GM12872 (cell line): ENCODE data around the gene COL25A1.

Source experiments
- TF ChIP-seq, protein P1 (sequence below): IDR thresholded peaks from 3 replicates; pipeline ENCODE4 v1.5.1; 2011; ENCODE audit warnings: low read depth, mild to moderate bottlenecking, low read length, moderate library complexity; ENCODE audit not compliant: insufficient read depth

COL25A1 gene

DNA sequence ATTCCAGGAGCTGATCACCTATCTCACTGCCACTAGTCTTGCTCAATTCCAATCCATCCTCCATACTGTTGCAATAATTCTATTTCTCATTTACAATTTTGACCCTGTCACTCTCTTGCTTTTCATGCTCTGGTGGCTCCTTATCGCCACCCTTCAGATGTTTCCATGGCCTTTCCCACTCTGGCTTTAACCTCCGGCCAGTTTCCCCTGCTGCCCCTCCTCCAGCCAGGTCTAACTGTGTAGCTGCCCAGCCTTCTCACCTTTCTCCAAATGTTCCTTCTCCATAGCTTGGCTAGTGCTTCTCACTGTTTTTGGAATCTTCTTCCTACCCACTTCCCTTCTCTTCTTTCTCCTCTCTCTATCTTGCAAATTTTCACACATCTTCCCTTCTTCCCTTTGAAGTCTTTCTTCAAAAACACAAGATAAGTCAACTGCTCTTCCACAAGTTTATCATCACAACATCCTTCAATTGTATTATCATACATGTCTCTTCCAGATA lies 153.8 kb downstream of the COL25A1 start:
- TF ChIP-seq, protein P1, sequence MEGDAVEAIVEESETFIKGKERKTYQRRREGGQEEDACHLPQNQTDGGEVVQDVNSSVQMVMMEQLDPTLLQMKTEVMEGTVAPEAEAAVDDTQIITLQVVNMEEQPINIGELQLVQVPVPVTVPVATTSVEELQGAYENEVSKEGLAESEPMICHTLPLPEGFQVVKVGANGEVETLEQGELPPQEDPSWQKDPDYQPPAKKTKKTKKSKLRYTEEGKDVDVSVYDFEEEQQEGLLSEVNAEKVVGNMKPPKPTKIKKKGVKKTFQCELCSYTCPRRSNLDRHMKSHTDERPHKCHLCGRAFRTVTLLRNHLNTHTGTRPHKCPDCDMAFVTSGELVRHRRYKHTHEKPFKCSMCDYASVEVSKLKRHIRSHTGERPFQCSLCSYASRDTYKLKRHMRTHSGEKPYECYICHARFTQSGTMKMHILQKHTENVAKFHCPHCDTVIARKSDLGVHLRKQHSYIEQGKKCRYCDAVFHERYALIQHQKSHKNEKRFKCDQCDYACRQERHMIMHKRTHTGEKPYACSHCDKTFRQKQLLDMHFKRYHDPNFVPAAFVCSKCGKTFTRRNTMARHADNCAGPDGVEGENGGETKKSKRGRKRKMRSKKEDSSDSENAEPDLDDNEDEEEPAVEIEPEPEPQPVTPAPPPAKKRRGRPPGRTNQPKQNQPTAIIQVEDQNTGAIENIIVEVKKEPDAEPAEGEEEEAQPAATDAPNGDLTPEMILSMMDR: no peak

DNA sequence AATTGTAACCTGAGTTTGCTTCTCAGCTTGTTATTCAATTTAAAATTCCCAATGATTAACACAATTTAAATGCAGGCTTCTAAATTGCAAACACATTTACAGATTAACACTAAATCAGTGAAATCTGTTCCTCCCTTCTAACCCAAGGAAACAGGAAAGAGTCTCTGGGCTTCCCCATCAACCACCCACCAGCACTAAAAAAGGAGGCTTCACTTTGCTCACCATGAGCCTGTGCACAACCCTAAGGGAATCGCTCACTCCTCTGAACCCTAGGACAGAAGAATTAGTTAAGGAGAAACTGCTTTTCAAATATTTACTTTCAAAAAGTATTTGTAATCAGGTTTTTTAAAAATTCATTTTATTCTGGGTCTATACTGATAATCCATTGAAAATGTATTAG lies 155.3 kb downstream of the COL25A1 start:
- TF ChIP-seq, protein P1: no peak

DNA sequence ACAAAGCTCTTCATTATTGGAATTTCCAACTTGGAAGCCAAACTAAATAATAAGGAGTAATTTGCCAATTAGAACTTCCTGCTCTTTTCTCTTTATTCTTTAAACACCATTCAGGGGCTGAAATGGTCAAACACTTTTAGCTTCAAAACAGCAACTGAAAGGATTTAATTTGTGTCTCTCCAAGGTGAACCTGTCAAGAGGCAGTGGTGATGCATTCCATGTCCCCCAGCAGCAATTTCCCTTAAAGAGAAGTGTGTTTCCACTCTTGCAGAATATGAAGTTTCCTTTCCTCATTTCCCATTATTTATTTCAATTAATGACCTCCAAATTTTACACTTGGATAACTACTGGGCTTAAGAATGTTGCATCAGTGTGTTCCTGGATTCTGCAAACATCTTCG lies 156.0 kb downstream of the COL25A1 start:
- TF ChIP-seq, protein P1: no peak

DNA sequence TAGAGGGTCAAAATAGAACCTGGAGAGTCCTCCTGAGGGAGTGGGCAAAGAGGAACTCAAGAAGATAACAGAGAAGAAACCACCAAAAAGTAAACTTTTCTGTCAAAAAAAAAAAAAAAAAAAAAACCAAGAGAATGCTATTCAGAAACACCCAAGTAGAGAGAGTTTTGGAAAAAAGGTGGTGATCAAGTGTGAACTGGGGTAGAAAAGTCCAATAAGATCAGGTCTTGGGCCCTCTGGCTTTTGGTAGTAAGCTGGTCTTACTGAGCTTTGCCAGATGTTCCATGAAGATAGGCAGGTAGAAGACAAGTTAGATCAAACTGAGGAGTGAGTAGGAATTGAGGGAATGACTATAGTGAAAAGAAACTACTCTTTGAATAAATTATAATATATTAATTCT lies 167.5 kb downstream of the COL25A1 start:
- TF ChIP-seq, protein P1: no peak

DNA sequence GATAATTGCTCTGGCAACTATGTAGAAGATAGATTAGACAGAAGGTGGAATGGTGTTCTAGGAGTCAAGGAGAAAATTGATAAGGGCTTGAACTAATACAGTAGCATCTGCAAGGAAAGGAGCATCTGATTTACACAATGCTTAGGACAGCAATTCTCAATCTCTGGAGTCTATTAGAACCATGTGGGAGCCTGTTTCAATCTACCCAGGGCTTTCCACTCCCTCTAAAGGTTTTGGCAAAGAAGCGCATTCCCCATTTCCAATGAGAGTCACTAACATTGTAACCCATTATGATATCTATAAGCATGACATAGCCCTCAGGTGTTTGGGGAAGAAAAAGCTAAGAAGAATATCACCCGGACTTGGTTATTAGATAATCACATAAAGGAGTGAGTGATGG lies 168.2 kb downstream of the COL25A1 start:
- TF ChIP-seq, protein P1: no peak

DNA sequence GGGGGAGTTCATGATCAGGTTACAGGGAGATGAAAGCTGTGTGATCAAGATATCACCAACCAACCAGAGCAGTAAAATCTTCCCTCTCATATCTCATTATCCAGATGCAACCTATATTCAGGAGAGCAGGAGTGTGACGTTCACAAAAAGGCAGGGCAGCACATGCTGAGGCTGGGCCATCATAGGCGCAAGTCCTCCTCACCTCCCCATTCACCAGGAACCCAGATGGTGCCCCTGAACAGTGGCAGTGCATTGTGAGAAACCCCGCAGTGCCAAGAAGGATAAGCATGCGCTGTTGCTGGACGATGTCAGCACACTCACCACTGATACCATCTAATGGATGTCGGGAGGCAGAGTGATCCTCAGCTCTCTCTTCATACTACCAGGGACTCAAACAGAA lies 170.9 kb downstream of the COL25A1 start:
- TF ChIP-seq, protein P1: no peak

DNA sequence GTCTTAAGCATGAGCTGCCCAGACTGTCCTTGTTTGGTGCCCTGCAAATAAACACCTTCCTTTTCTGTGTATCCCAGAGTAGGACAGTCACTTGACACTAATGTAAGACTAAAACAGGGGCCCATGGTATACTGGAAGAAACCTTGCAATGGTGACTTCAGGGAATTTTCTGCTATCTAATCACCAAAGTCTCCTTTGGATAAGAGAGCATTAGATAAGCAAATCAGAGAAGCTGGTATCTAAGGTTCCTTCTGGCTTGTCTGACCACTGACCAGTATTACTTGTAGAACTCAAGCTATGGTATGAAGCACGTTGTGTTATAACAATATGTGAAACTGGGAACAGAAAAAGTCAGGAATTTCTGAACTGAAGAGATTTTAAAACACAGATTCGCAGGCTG lies 173.9 kb downstream of the COL25A1 start:
- TF ChIP-seq, protein P1: no peak
